Panc1 (cell line): ENCODE results near the gene RASA3. TPM values are rescaled to one million over a fixed set of nuclear protein-coding genes. Genes with fewer than 3 reads are reported as not detected.

Source experiments
- ATAC-seq: fragments of 200-7000 bp; cut with Tn5 transposase; 2 replicates; pipeline ENCODE4 v1.9.1; 2020; ENCODE audit warnings: mild to moderate bottlenecking, moderate library complexity
- BruUV-seq: library from RNA; stranded (reverse); fragments of 400-500 nt; replicated peaks from 2 replicates; lab custom pipeline; 2021; lab: Mats Ljungman, UMichigan
- CTCF ChIA-PET: fragments of 300-600 bp; sonication (Branson Sonifier 250); formaldehyde crosslinking; loops from one replicate; lab custom pipeline; 2022; ENCODE audit warnings: antibody characterized with exemption; lab: Charles Lee
- POLR2A ChIA-PET: fragments of 300-600 bp; sonication (Branson Sonifier 250); formaldehyde crosslinking; loops from one replicate; lab custom pipeline; 2022; ENCODE audit warnings: antibody characterized with exemption; lab: Charles Lee
- DNase-seq: peaks from one replicate; pipeline ENCODE4 v3.0.0-alpha.2; 2010; ENCODE audit warnings: low read depth, low spot score
- H3K27ac ChIP-seq: 2 replicates; pipeline ENCODE4 v1.5.1; 2011; ENCODE audit warnings: mild to moderate bottlenecking, low read length, inconsistent platforms
- H3K27me3 ChIP-seq: fragments of 200-500 bp; sonication (Bioruptor generic); 2 replicates; pipeline ENCODE4 v1.6.0; 2014; ENCODE audit warnings: low read length, inconsistent platforms; ENCODE audit not compliant: control insufficient read depth, insufficient read depth
- H3K36me3 ChIP-seq: fragments of 200-500 bp; sonication (Bioruptor generic); 2 replicates; pipeline ENCODE4 v1.5.1; 2014; ENCODE audit warnings: inconsistent platforms, mild to moderate bottlenecking, low read length, moderate library complexity; ENCODE audit not compliant: control insufficient read depth, insufficient read depth
- H3K4me1 ChIP-seq: 2 replicates; pipeline ENCODE4 v1.5.1; 2011; ENCODE audit warnings: inconsistent platforms, mild to moderate bottlenecking, low read length, moderate library complexity; ENCODE audit not compliant: control insufficient read depth, insufficient read depth
- H3K4me3 ChIP-seq, 2 experiments: 2 replicates each; pipeline ENCODE4 v1.5.1; 2011 to 2012; ENCODE audit warnings: low read depth in 2 of 2, low read length in 2 of 2, mild to moderate bottlenecking in 2 of 2, inconsistent platforms in 1 of 2, moderate library complexity in 1 of 2
- H3K9me3 ChIP-seq: fragments of 200-500 bp; sonication (Bioruptor generic); 2 replicates; pipeline ENCODE4 v1.5.1; 2014; ENCODE audit warnings: low read depth, mild to moderate bottlenecking, inconsistent platforms, low read length, moderate library complexity; ENCODE audit not compliant: control insufficient read depth, insufficient read depth
- CTCF ChIP-seq: fragments of 450-650 bp; IDR thresholded peaks from 2 replicates; pipeline ENCODE4 v1.5.1; 2017; ENCODE audit warnings: mild to moderate bottlenecking
- POLR2AphosphoS5 ChIP-seq: IDR thresholded peaks from 2 replicates; pipeline ENCODE4 v1.6.1; 2012; ENCODE audit warnings: mild to moderate bottlenecking, low read depth, low read length, moderate library complexity
- REST ChIP-seq, 2 experiments: IDR thresholded peaks; 2 replicates each; pipeline ENCODE4 v1.6.1; 2011 to 2012; ENCODE audit warnings: low read depth in 2 of 2, control low read depth in 1 of 2, low read length in 1 of 2, mild to moderate bottlenecking in 1 of 2, moderate library complexity in 1 of 2; ENCODE audit not compliant: insufficient read depth in 1 of 2
- SIN3A ChIP-seq: IDR thresholded peaks from 2 replicates; pipeline ENCODE4 v1.6.1; 2012; ENCODE audit warnings: low read depth, mild to moderate bottlenecking, low read length, moderate library complexity, borderline replicate concordance; ENCODE audit not compliant: insufficient read depth
- TCF7L2 ChIP-seq: IDR thresholded peaks from 2 replicates; pipeline ENCODE4 v1.6.1; 2011; ENCODE audit warnings: mild to moderate bottlenecking, low read depth, low read length, inconsistent platforms
- in situ Hi-C: cut with HindIII; loops from 2 replicates; pipeline ENCODE4 v1.10.0; 2016; ENCODE audit warnings: low sequenced_read_pairs, low pct_unique_long_range_greater_than_20kb
- intact Hi-C: fragments of 100-400 bp; cut with micrococcal nuclease; formaldehyde crosslinking; loops from one replicate; pipeline ENCODE4 v1.10.0; 2022; ENCODE audit not compliant: unreplicated experiment
- total RNA-seq: library from RNA; stranded (reverse); gene quantifications from one replicate; pipeline ENCODE4 v1.2.1, GENCODE V29; 2021; ENCODE audit not compliant: unreplicated experiment

Gene RASA3
- total RNA-seq, 1 experiment from 2014 or later: 33.7 TPM

- intact Hi-C loops (no loop called here), in situ Hi-C loops (no loop called here)
- no peak for ATAC-seq
- Histone ChIP-seq H3K4me3 (no peak overlapping the region), H3K27me3 (no peaks in the 10 kb centered on the region), H3K9me3 (no peaks in the 10 kb centered on the region), H3K27ac (no peak overlapping the region), H3K4me1 (no peaks in the 10 kb centered on the region), H3K36me3 (no peaks in the 10 kb centered on the region)
- CTCF ChIA-PET: no interaction called here
- no TSS peak for BruUV-seq
- POLR2A ChIA-PET: no interaction called here
- no peak for TF ChIP-seq POLR2AphosphoS5
- TF ChIP-seq REST (IDR thresholded peaks at IDR 0.05; ENCODE audit: insufficient read depth in 1 of 2, low read depth in 2 of 2, low read length in 1 of 2): no peak
- TF ChIP-seq SIN3A: no peak
- TF ChIP-seq CTCF: no peak
- no peak for TF ChIP-seq TCF7L2
- DNase-seq: no peak
Observed at GRCh38 chr13:114080739-114081561, 51.5 kb downstream of the RASA3 start.

GRCh38 chr13:114079601-114080536 lies 52.6 kb downstream of the RASA3 start:
- no peaks in the 10 kb centered on the region for H3K36me3 ChIP-seq
- no TSS peak for BruUV-seq
- ChIA-PET CTCF (no interaction called here), POLR2A (no interaction called here)
- intact Hi-C loops (no loop called here), in situ Hi-C loops (no loop called here)
- H3K4me3 ChIP-seq: no peak overlapping the region
- no peaks in the 10 kb centered on the region for H3K4me1 ChIP-seq
- TF ChIP-seq TCF7L2 (no peak), CTCF (no peak), SIN3A (no peak)
- no peaks in the 10 kb centered on the region for H3K27me3 ChIP-seq
- H3K9me3 ChIP-seq: no peaks in the 10 kb centered on the region
- H3K27ac ChIP-seq: no peak overlapping the region
- no peak for DNase-seq
- ATAC-seq: 0 out of 2 replicates have a peak, but pooled peaks have one; percentile 46
